KMS-11 (cell line): Measurements from ENCODE around the gene SPRED2.

Experiments
- H2AFZ ChIP-seq: fragments of 200-600 bp; sonication (generic); 2 replicates; pipeline ENCODE4 v1.6.1; 2016; ENCODE audit warnings: antibody characterized with exemption, mixed run types, low read depth
- H3K27ac ChIP-seq: fragments of 200-600 bp; sonication (generic); 2 replicates; pipeline ENCODE4 v1.6.1; 2016; ENCODE audit warnings: mild to moderate bottlenecking, mixed run types
- H3K27me3 ChIP-seq: fragments of 200-600 bp; sonication (generic); 2 replicates; pipeline ENCODE4 v1.6.1; 2017; ENCODE audit warnings: mild to moderate bottlenecking, low read depth, mixed run types, moderate library complexity; ENCODE audit not compliant: insufficient read depth
- H3K36me3 ChIP-seq: fragments of 200-600 bp; sonication (generic); 2 replicates; pipeline ENCODE4 v1.6.1; 2017; ENCODE audit warnings: mild to moderate bottlenecking, mixed run types; ENCODE audit not compliant: insufficient read depth
- H3K4me1 ChIP-seq: fragments of 200-600 bp; sonication (generic); 2 replicates; pipeline ENCODE4 v1.6.1; 2016; ENCODE audit warnings: mild to moderate bottlenecking, low read depth, mixed run types; ENCODE audit not compliant: poor library complexity, severe bottlenecking
- H3K4me2 ChIP-seq: fragments of 200-600 bp; sonication (generic); 2 replicates; pipeline ENCODE4 v1.7.0; 2016; ENCODE audit warnings: mild to moderate bottlenecking, mixed run types
- H3K4me3 ChIP-seq: fragments of 200-600 bp; sonication (generic); IDR thresholded peaks from 2 replicates; pipeline ENCODE4 v1.6.1; 2017; ENCODE audit warnings: low read depth, low read length, mixed read lengths; ENCODE audit not compliant: insufficient read depth
- H3K79me2 ChIP-seq: fragments of 200-600 bp; sonication (generic); 2 replicates; pipeline ENCODE4 v1.6.1; 2016; ENCODE audit warnings: low read depth, mixed run types; ENCODE audit not compliant: insufficient read depth
- H3K9ac ChIP-seq: fragments of 200-600 bp; sonication (generic); 2 replicates; pipeline ENCODE4 v1.6.1; 2016; ENCODE audit warnings: mild to moderate bottlenecking, mixed run types
- H4K20me1 ChIP-seq: fragments of 200-600 bp; sonication (generic); 2 replicates; pipeline ENCODE4 v1.6.1; 2016; ENCODE audit warnings: mild to moderate bottlenecking, mixed run types; ENCODE audit not compliant: insufficient read depth
- TF ChIP-seq, protein P1 (sequence below): fragments of 200-600 bp; sonication (generic); conservative IDR thresholded peaks from 2 replicates; pipeline ENCODE4 v1.6.1; 2017; ENCODE audit warnings: low read depth, mild to moderate bottlenecking, antibody characterized with exemption, low read length, moderate library complexity, mixed read lengths

SPRED2 gene

GRCh38 chr2:65380255-65380654, 52.1 kb downstream of the SPRED2 start:
- peaks cover 41% of the 10 kb centered on the region for H3K79me2 ChIP-seq
- no peak overlapping the region for H3K9ac ChIP-seq
- no peaks in the 10 kb centered on the region for H3K36me3 ChIP-seq
- H4K20me1 ChIP-seq: no peaks in the 10 kb centered on the region
- no peak overlapping the region for H3K4me3 ChIP-seq
- H2AFZ ChIP-seq: no peak overlapping the region
- TF ChIP-seq, protein P1, sequence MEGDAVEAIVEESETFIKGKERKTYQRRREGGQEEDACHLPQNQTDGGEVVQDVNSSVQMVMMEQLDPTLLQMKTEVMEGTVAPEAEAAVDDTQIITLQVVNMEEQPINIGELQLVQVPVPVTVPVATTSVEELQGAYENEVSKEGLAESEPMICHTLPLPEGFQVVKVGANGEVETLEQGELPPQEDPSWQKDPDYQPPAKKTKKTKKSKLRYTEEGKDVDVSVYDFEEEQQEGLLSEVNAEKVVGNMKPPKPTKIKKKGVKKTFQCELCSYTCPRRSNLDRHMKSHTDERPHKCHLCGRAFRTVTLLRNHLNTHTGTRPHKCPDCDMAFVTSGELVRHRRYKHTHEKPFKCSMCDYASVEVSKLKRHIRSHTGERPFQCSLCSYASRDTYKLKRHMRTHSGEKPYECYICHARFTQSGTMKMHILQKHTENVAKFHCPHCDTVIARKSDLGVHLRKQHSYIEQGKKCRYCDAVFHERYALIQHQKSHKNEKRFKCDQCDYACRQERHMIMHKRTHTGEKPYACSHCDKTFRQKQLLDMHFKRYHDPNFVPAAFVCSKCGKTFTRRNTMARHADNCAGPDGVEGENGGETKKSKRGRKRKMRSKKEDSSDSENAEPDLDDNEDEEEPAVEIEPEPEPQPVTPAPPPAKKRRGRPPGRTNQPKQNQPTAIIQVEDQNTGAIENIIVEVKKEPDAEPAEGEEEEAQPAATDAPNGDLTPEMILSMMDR: no peak
- no peak overlapping the region for H3K4me2 ChIP-seq
- H3K27me3 ChIP-seq: no peaks in the 10 kb centered on the region
- H3K4me1 ChIP-seq: peaks cover 55% of the 10 kb centered on the region
- H3K27ac ChIP-seq: no peak overlapping the region

DNA sequence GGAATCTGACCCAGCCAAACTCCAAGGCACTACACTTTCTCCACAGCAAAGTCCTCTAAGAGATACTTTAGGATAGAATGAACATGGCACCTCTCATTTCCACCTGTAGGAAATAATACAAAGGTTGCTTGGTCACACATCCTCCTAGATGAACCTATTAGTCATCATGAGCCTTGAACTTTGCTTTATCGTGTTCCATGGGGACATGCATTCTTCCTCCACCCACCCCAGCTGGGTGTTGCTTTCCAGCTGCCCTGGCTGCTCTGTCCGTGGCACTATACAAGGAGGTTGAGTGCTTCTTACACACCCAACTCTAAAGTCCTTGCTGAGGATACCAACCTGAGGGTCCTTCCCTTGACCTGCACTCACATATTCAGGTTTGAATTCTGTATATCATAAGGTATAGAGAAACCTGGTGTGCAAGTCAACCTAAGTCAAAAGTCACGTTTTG, 52.7 kb downstream of the SPRED2 start:
- Histone ChIP-seq H3K27ac (no peak overlapping the region), H2AFZ (no peak overlapping the region), H3K36me3 (no peaks in the 10 kb centered on the region), H3K4me2 (no peak overlapping the region), H3K79me2 (peaks cover 39% of the 10 kb centered on the region), H3K4me3 (no peak overlapping the region), H3K9ac (no peak overlapping the region), H3K27me3 (no peaks in the 10 kb centered on the region), H4K20me1 (no peaks in the 10 kb centered on the region), H3K4me1 (peaks cover 55% of the 10 kb centered on the region)
- TF ChIP-seq, protein P1: no peak

- Histone ChIP-seq H3K27me3 (no peaks in the 10 kb centered on the region), H2AFZ (no peak overlapping the region), H3K4me2 (no peak overlapping the region), H3K9ac (no peak overlapping the region), H3K4me3 (no peak overlapping the region), H3K79me2 (peaks cover 39% of the 10 kb centered on the region), H3K27ac (no peak overlapping the region), H3K4me1 (peaks cover 55% of the 10 kb centered on the region), H3K36me3 (no peaks in the 10 kb centered on the region), H4K20me1 (no peaks in the 10 kb centered on the region)
- TF ChIP-seq, protein P1: no peak
These were observed 53.2 kb downstream of the SPRED2 start for GRCh38 chr2:65379223-65379622.

GRCh38 chr2:65378290-65378689, 54.1 kb downstream of the SPRED2 start:
- peaks cover 40% of the 10 kb centered on the region for H3K79me2 ChIP-seq
- no peak overlapping the region for H3K27ac ChIP-seq
- TF ChIP-seq, protein P1: no peak

More at GRCh38 chr2:65378290-65378689, 54.1 kb downstream of the SPRED2 start:
- Histone ChIP-seq H2AFZ (no peak overlapping the region), H3K27me3 (no peaks in the 10 kb centered on the region), H3K9ac (no peak overlapping the region), H3K4me1 (peaks cover 55% of the 10 kb centered on the region), H4K20me1 (no peaks in the 10 kb centered on the region), H3K36me3 (no peaks in the 10 kb centered on the region), H3K4me3 (no peak overlapping the region), H3K4me2 (no peak overlapping the region)
